Osteocyte (in vitro differentiated cells): ENCODE results near the gene HAAO. TPM values are rescaled to one million over a fixed set of nuclear protein-coding genes. Genes with fewer than 3 reads are reported as not detected.

ENCODE experiments used
- DNase-seq: peaks from one replicate; pipeline ENCODE4 v3.0.0; 2021; ENCODE audit warnings: mixed read lengths; ENCODE audit not compliant: unreplicated experiment; ENCODE audit errors: extremely low spot score
- H3K27ac Mint-ChIP-seq: one replicate; pipeline ENCODE4 v1.8.0; 2021; ENCODE audit warnings: mild to moderate bottlenecking, mixed read lengths; ENCODE audit not compliant: unreplicated experiment
- H3K27me3 Mint-ChIP-seq: one replicate; pipeline ENCODE4 v1.8.0; 2021; ENCODE audit warnings: mixed read lengths; ENCODE audit not compliant: unreplicated experiment
- H3K36me3 Mint-ChIP-seq: one replicate; pipeline ENCODE4 v1.8.0; 2021; ENCODE audit warnings: mixed read lengths; ENCODE audit not compliant: unreplicated experiment
- H3K4me1 Mint-ChIP-seq: one replicate; pipeline ENCODE4 v1.8.0; 2021; ENCODE audit warnings: mixed read lengths; ENCODE audit not compliant: unreplicated experiment
- H3K4me3 Mint-ChIP-seq: one replicate; pipeline ENCODE4 v1.8.0; 2021; ENCODE audit warnings: mild to moderate bottlenecking, moderate library complexity, mixed read lengths; ENCODE audit not compliant: unreplicated experiment
- H3K9me3 Mint-ChIP-seq: one replicate; pipeline ENCODE4 v1.8.0; 2021; ENCODE audit warnings: mixed read lengths; ENCODE audit not compliant: unreplicated experiment
- total RNA-seq: library from RNA; stranded (reverse); gene quantifications from 2 replicates; pipeline ENCODE4 v1.2.1, GENCODE V29; 2021
- TF ChIP-seq, protein P1 (sequence below): fragments of 200-600 bp; sonication (generic); IDR thresholded peaks from 2 replicates; pipeline ENCODE4 v1.5.0; 2021; ENCODE audit warnings: antibody characterized with exemption, mild to moderate bottlenecking, moderate library complexity

Gene HAAO
- total RNA-seq, 1 donor from 2014 or later, result 1.1 TPM

DNA sequence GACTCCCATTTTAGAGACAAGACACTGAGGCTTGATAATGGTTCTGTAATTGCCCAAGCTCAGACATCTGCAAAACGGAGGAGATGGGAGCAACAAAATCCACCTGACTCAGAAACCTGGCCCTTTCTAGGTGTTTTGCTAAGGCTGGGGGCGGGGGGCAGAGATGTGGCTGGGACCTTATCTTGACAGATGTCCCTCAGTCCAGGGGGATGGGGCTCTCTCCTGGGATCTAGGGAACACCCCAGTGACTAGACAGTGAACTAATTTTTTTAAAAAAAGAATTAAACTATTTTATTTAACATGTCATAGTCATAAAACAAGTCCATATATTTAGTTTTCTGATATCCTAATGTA is 32.0 kb upstream of the HAAO start:
- TF ChIP-seq, protein P1, sequence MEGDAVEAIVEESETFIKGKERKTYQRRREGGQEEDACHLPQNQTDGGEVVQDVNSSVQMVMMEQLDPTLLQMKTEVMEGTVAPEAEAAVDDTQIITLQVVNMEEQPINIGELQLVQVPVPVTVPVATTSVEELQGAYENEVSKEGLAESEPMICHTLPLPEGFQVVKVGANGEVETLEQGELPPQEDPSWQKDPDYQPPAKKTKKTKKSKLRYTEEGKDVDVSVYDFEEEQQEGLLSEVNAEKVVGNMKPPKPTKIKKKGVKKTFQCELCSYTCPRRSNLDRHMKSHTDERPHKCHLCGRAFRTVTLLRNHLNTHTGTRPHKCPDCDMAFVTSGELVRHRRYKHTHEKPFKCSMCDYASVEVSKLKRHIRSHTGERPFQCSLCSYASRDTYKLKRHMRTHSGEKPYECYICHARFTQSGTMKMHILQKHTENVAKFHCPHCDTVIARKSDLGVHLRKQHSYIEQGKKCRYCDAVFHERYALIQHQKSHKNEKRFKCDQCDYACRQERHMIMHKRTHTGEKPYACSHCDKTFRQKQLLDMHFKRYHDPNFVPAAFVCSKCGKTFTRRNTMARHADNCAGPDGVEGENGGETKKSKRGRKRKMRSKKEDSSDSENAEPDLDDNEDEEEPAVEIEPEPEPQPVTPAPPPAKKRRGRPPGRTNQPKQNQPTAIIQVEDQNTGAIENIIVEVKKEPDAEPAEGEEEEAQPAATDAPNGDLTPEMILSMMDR, result no peak
- no peak overlapping the region for H3K4me3 Mint-ChIP-seq
- peaks cover 3% of the 10 kb centered on the region for H3K9me3 Mint-ChIP-seq
- no peaks in the 10 kb centered on the region for H3K27me3 Mint-ChIP-seq
- no peak overlapping the region for H3K27ac Mint-ChIP-seq
- no peaks in the 10 kb centered on the region for H3K36me3 Mint-ChIP-seq
- peaks cover 12% of the 10 kb centered on the region for H3K4me1 Mint-ChIP-seq
- peak; percentile 53 for DNase-seq

DNA sequence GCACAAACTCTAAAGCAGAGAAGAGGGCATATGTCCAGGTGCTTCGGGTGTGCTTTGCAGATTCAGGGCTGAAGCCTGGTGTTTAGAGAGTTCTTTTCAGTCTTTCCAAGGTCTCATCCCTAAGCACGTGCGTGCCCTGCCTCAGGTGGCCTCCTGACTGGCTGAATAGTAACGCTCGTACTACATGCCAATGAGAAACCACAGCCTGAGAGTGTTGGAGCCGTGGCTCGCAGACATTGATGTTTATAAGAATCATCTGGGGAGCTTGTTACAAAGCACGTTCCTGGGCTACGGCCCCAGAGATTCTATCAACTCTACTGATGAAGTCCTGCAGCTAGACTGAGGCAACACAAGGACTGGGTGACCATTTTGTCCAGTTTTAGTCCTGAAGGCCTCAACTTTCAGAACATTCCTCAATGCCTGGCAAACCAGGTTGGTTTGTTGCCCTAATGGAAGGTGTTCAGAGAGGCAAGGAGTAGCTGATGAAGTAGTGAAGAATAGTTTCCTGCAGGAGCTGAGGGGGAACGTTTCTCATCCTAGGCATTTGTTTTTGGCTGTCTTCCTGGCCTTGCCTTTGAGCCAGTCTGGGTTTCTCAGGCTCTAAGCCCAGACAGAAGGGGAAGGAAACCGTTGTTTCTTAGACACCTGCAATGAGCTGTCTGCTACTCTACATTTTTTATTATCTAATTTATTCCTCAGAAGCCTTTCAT is 31.5 kb upstream of the HAAO start:
- Mint-ChIP-seq H3K27me3 (no peaks in the 10 kb centered on the region), H3K4me3 (no peak overlapping the region), H3K36me3 (no peaks in the 10 kb centered on the region), H3K4me1 (peaks cover 9% of the 10 kb centered on the region), H3K27ac (no peak overlapping the region), H3K9me3 (peaks cover 7% of the 10 kb centered on the region)
- TF ChIP-seq, protein P1, result no peak
- peak; percentile 63 for DNase-seq

DNA sequence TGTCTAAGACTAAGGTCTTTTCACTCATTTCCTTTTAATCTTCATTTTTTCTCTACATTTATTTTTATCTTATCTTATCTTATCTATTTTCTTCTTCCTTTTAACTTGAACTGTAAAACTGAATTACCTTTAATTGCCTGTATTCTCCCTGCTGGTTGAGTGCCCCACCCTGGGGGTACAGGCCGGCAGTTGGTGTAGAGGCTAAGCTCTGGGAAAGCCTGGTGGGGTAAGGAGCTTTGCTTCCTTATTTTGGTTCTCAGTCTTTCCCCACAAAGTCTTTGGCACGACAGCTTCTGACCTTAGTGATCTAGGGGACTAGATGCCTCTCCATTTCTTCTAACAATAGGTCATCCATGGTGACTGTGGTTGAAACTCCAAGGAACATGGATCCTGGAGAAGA is 26.8 kb upstream of the HAAO start:
- H3K4me1 Mint-ChIP-seq, result peaks cover 5% of the 10 kb centered on the region
- no peak overlapping the region for H3K4me3 Mint-ChIP-seq
- H3K27me3 Mint-ChIP-seq, result no peaks in the 10 kb centered on the region
- TF ChIP-seq, protein P1, result no peak
- peaks cover 3% of the 10 kb centered on the region for H3K36me3 Mint-ChIP-seq
- peaks cover 7% of the 10 kb centered on the region for H3K9me3 Mint-ChIP-seq
- peak; percentile 38 for DNase-seq
- no peak overlapping the region for H3K27ac Mint-ChIP-seq

DNA sequence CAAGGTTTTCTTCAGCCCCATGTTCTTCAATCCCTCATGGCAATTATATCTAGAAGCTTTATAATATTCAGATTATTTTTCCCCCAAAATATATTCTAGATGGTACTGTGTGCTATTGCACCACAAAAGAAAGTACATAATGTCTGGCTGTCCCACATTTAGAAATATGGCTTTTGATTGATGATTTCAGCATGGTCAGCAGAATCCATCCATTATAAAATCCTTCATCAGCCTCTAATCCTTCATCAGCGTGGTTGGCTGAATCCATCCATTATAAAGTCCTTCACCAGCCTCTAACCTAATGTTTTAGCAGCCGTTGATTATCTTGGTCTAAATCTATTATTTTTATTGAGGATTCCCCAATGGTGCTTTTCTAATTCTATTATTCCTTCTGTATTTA is 23.3 kb upstream of the HAAO start:
- TF ChIP-seq, protein P1, result no peak
- peaks cover 7% of the 10 kb centered on the region for H3K9me3 Mint-ChIP-seq
- no peaks in the 10 kb centered on the region for H3K27me3 Mint-ChIP-seq
- H3K36me3 Mint-ChIP-seq, result peaks cover 3% of the 10 kb centered on the region
- no peak for DNase-seq
- H3K4me3 Mint-ChIP-seq, result no peak overlapping the region
- H3K27ac Mint-ChIP-seq, result no peak overlapping the region
- H3K4me1 Mint-ChIP-seq, result peaks cover 12% of the 10 kb centered on the region

DNA sequence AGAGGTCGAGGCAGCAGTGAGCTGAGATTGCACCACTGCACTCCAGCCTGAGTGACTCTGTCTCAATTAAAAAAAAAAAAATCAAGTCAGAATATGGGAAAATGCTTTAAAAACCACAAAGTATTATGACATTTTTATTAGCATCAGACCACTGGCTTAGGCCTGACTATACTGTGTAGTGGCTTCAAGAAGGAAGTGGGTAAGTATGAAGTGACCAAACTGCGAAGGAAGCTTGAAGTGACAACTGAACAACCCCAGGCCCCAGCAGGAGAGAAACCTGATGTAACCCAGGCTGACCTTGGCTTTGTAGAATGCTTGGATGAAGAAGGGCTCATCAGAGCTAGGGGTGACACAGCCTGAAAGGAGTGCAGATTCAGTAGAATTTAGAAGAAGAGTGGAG is 21.4 kb upstream of the HAAO start:
- no peak for DNase-seq
- no peaks in the 10 kb centered on the region for H3K9me3 Mint-ChIP-seq
- H3K4me1 Mint-ChIP-seq, result peaks cover 22% of the 10 kb centered on the region
- H3K36me3 Mint-ChIP-seq, result peaks cover 3% of the 10 kb centered on the region
- TF ChIP-seq, protein P1, result no peak
- no peak overlapping the region for H3K4me3 Mint-ChIP-seq
- no peak overlapping the region for H3K27ac Mint-ChIP-seq
- H3K27me3 Mint-ChIP-seq, result no peaks in the 10 kb centered on the region
